Epithelial cell of proximal tubule (primary cell): ENCODE data around the gene PLXNC1. TPM values are rescaled to one million over a fixed set of nuclear protein-coding genes. Genes with fewer than 3 reads are reported as not detected.

Experiments used
- DNase-seq: peaks from one replicate; pipeline ENCODE4 v3.0.0-alpha.2; 2011; ENCODE audit warnings: low read depth
- H3K4me3 ChIP-seq: 2 replicates; pipeline ENCODE4 v1.5.1; 2011; ENCODE audit warnings: low read depth, mild to moderate bottlenecking, low read length
- total RNA-seq: library from RNA; depleted of rRNA; stranded (reverse); fragments of >200 nt; gene quantifications from 2 replicates; pipeline ENCODE4 v1.2.3, GENCODE V29; 2015
- TF ChIP-seq, protein P1 (sequence below): conservative IDR thresholded peaks from 2 replicates; pipeline ENCODE4 v1.5.1; 2012; ENCODE audit warnings: low read depth, mild to moderate bottlenecking, low read length

Gene PLXNC1
- total RNA-seq, 1 donor from 2014 or later, result 0.06 TPM

DNA sequence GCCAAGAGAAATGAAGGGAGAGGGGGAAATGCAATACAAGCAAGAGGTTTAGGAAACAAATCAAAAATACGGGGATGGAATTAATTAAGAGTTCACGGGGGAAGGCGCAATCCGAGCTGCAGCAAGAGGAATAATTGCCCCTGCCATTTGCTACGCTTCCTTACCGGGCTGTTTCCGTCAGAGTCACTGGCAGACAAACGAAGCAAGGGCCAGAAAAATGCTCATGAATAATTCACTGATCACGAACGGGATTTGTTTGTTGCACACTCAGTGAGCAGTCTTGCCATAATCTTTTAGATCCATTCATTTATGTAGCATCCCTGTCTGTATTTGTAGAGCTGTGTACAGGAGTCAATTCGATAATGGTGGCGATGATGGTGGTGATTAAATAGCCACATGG lies 39.0 kb downstream of the PLXNC1 start:
- TF ChIP-seq, protein P1, sequence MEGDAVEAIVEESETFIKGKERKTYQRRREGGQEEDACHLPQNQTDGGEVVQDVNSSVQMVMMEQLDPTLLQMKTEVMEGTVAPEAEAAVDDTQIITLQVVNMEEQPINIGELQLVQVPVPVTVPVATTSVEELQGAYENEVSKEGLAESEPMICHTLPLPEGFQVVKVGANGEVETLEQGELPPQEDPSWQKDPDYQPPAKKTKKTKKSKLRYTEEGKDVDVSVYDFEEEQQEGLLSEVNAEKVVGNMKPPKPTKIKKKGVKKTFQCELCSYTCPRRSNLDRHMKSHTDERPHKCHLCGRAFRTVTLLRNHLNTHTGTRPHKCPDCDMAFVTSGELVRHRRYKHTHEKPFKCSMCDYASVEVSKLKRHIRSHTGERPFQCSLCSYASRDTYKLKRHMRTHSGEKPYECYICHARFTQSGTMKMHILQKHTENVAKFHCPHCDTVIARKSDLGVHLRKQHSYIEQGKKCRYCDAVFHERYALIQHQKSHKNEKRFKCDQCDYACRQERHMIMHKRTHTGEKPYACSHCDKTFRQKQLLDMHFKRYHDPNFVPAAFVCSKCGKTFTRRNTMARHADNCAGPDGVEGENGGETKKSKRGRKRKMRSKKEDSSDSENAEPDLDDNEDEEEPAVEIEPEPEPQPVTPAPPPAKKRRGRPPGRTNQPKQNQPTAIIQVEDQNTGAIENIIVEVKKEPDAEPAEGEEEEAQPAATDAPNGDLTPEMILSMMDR, result no peak
- DNase-seq, result no peak
- H3K4me3 ChIP-seq, result peak overlapping the region; percentile 35

DNA sequence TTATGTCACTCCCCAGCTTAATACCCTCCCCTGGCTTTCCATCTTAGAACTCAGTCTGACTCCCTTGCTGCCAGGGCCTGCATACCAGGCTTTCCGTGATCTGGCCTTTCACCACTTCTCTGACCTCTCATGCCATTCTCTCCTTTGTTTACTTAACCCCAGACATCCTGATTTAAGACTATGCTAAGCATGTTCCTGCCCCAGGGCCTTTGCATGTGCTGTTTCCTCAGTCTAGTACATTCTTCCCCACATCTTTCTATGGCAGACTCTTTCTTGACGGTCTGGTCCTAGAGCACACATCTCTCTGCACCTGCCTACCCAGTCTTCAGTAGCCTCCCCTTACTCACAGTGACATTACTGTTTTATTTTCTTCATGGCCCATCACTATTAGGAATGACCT lies 42.2 kb downstream of the PLXNC1 start:
- no peak for DNase-seq
- TF ChIP-seq, protein P1, result no peak
- H3K4me3 ChIP-seq, result no peak overlapping the region

DNA sequence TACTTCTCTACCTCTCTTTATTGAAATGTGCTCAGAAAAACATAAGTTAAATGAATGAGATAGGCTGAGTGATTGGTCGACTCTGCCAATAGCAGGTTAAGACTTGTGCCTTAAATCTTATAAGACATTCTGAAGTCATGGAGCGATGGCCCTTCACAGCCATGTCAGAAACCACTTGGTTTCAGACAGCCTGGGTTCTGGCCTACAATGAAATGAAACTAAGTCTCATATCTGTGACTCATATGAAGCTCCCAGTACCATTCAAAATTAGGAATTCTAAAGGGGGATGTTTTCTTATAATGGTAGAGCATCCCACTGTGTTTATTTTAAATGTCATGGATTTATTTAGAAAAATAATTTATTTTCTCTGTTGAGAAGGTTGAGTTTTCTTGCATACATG lies 42.6 kb downstream of the PLXNC1 start:
- H3K4me3 ChIP-seq, result no peak overlapping the region
- TF ChIP-seq, protein P1, result no peak
- no peak for DNase-seq

DNA sequence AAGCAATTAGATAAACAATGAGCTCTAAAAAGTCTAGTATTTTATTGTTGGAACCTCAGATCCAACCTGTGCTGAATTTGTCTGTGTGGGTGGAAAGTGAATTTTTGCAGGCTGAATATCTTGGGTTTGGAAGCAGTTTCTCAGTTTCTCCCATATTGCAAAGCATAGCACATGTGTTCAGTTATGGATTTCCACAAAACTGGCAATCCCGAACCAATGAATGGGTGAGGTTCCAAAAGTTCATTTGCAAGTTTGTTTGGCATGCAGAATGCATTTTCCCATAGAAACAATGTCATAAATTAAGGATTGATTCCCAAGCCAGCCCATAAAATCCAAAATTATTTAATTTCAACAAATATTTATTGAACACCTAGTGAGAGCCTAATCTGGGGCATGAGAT lies 43.4 kb downstream of the PLXNC1 start:
- TF ChIP-seq, protein P1, result no peak
- no peak overlapping the region for H3K4me3 ChIP-seq
- DNase-seq, result no peak

DNA sequence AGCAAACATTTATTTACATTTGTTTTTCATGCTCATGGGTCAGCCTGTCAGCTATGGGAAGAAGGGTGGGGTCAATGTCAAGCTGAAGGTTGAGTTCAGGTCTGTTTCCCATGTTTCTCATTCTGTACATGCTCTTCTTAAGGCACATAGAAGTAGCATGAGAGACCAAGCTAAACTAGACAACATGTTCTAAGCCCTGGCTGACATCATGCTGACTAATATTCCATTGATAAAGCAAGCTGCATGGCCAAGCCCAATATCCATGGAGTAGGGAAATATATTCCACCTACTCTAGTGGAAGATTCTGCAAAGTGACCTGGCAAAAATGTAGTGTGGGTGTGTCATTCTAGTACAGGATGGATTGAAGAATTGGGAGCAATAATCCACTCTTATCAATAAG lies 44.1 kb downstream of the PLXNC1 start:
- DNase-seq, result no peak
- no peak overlapping the region for H3K4me3 ChIP-seq
- TF ChIP-seq, protein P1, result no peak

DNA sequence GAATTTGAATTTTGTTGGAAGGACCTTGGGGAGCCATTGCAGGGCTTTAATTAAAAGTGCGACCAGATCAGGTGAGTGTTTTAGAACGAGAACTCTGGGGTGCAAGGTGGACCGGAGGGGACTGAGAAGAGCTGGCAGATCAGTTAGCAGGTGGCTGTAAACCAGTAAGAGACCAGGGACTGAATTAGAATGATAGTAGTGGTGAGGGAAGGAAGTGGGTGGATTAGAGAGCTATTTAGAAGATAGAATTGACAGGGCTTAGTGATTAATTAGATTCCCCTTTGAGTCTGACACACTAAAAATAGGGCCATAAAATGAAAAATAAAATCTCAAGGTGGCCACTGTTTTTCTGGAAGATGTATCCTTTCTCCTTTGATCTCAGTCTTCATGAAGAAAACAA lies 44.8 kb downstream of the PLXNC1 start:
- TF ChIP-seq, protein P1, result no peak
- no peak for DNase-seq
- H3K4me3 ChIP-seq, result no peak overlapping the region

DNA sequence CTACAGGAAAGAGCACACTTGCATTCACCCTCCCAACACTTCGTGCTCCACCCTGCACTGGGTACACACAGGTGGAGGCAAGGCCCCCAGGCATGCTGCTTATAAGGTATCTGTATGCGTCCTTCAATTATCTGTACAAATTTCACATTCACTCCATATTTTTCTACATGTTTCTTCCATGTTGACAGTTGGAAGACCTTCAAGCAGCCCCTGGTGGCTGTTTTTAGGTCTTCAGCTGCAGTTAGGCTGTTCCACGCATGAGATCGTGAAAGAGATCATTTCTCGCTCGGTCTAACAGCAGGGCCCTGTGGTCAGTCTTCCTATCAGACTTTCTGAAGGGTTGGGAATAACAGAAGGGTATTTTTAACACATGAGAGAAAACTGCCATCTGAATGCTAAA lies 47.1 kb downstream of the PLXNC1 start:
- H3K4me3 ChIP-seq, result no peak overlapping the region
- no peak for DNase-seq
- TF ChIP-seq, protein P1, result no peak
